ENCODE results near the gene RAB31.
"Not testable (repeated sequence)": the region's sequence is repeated elsewhere in the genome, so short reads cannot be mapped to it uniquely, and the experiment has no call there.

The RAB31 gene

GRCh38 chr18:9758624-9759075, 50.5 kb downstream of the RAB31 start:
- DNase-seq (ENCODE audit: low read depth) = no peak

GRCh38 chr18:9760641-9761040, 52.5 kb downstream of the RAB31 start:
- no peak for DNase-seq (ENCODE audit: low read depth)

DNA sequence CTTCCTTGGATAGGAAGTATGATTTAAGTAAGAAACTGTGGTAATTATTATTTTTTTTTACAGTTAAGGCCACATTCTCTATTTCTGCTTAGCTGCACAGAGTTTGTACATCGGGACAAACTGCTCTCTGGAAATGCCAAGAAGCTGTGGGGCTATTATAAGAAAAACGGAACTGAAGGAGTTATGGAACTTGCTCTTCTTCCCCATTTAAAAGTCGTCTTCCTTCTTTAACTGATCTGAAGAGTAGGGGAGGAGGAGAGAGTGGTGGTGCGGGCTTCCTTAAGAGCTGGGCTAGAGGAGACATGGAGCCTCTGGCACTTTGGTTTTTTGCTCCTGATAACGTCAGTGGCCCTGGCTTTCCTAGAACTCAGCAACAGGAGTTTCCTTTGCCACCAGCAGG, 54.4 kb downstream of the RAB31 start:
- DNase-seq (ENCODE audit: low read depth) = no peak

- DNase-seq (ENCODE audit: low read depth) = no peak
Measured at GRCh38 chr18:9763157-9763556, 55.1 kb downstream of the RAB31 start.

DNA sequence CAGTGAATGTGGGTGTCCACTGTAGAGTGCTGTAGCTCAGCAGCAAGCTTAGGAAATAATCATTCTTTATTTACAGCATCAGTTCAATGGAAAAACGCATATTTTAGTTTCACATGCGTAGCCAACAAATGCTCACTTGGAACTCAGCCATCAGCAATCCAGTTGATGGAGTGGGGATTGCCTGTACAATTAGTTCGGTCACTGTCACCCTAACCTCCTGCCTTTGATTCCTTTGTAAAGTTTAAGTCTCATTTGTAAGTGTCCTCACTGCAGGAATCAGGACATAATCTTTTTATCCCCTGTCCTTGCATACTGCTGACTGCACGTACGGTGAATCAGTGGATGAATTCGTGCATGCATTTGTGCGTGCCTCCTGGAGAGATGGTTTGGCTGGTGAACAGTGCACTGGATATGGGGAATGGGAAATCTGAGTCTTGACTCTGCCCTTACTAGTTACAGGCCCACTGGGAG, 55.9 kb downstream of the RAB31 start:
- DNase-seq (ENCODE audit: low read depth) = no peak

GRCh38 chr18:9765501-9765900, 57.4 kb downstream of the RAB31 start:
- DNase-seq (ENCODE audit: low read depth) = no peak

GRCh38 chr18:9766076-9766481, 58.0 kb downstream of the RAB31 start:
- no peak for DNase-seq (ENCODE audit: low read depth)

- no peak for DNase-seq (ENCODE audit: low read depth)
Measured at GRCh38 chr18:9766740-9767139, 58.6 kb downstream of the RAB31 start.

- not testable (repeated sequence) for DNase-seq (ENCODE audit: low read depth)
Measured at GRCh38 chr18:9768071-9768691, 60.1 kb downstream of the RAB31 start.

DNA sequence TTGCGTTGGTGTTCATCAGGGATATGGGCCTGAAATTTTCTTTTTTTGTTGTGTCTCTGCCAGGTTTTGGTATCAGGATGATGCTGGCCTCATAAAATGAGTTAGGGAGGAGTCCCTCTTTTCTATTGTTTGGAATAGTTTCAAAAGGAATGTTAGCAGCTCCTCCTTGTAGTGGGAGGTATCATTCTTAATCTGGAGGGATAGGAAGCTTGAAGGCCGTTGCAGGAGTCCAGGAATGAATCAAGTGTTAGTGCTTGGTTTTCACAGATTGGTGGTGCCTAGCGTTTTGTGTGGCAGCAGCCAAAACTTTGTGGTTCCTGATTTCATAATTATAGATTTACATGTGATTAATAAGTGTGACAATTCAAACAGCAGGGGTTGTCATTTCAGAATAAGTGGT, 62.0 kb downstream of the RAB31 start:
- DNase-seq (ENCODE audit: low read depth) = not testable (repeated sequence)

DNA sequence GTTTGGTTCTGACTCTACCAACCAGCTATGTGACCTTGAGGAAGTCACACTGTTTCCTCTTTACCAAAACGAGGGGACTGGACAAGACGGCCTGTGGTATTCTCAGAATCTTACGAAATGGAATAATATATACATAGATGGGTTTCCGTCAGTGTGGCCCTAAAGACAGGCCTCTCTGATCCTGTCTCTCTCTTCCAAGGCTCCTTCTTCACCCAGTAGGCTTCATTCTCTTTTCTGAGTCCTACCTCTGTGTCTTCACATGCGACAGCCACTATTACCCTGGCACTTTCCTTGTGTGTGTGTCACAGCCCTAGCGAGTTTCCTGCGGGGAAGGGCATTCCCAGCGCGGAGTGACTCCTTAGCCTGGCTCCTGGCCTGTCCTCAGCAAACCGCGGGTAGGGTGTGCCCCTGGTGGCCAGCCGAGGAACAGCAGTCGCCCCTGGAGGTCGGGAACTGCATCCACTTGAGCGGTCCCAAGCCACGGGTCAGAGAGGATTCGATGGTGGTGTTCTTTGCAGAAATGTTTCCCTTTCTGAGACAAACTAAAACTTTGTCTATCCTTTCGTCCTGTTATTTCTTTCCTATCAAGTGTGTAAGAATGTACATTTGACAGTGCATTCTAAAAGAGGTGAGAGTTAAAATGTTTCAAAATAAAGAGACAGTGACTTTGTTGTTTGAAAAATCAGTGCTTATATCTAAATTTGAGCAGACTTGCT, 63.3 kb downstream of the RAB31 start:
- peak; percentile 63 for DNase-seq (ENCODE audit: low read depth)

GRCh38 chr18:9771977-9772660, 64.0 kb downstream of the RAB31 start:
- DNase-seq (ENCODE audit: low read depth) = no peak

DNA sequence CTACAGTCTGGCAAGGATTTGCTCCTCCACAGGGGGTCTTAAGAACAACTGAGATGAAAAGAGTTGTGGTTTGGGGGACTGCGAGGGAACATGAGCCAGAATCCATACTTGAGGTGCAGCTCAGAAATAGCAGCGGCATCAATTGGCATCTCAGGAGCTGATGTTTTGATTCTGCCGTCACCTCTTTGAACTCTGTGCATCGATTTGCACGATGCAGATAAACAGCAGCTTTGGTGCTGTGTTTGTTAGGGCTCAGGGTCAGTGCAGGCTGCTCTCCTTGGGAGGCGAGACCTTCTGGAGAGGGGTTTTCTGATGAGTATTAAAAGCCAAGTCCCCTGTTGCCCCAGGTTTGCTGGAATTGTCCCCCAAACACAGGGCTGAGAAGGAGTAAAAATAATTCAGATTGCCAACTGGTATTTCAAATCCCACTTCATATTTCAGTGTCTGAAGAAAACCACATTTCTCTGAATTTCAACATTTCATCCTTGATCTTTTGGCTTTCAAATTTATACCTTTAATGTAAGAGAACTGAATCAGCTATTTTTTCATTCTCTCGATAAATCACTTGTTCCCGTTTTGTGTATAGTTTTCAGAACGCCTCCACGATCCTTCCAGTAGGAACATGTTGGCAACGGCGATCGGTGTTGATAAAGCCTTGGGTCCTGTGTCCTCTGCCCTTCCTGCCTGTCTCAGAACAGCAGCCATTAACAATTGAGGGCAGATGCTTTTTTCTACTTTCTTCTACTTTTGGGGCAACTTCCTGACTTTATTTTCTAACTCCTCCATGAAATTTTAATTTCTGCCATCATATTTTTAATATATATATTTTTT, 65.0 kb downstream of the RAB31 start:
- DNase-seq (ENCODE audit: low read depth) = no peak

GRCh38 chr18:9774150-9774549, 66.0 kb downstream of the RAB31 start:
- DNase-seq (ENCODE audit: low read depth) = no peak

- DNase-seq (ENCODE audit: low read depth) = no peak
Measured at GRCh38 chr18:9775178-9775577, 67.1 kb downstream of the RAB31 start.

DNA sequence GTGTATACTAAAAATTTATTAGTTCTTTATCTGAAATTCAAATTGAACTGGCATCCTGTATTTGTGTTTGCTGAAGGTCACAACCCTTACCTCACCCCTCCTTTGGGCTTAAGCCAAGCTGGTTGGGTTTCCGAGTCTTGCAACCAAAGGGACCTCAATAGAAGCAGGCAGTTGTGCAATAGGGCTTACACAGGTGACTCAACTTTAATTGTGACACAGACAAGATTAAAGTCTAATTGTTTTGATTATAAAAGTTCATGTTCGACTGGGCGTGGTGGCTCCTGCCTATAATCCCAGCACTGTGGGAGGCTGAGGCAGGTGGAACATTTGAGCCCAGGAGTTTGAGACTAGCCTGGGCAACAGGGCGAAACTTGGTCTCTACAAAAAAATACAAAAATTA, 71.5 kb downstream of the RAB31 start:
- DNase-seq (ENCODE audit: low read depth) = peak; percentile 40

- DNase-seq (ENCODE audit: low read depth) = peak; percentile 87
Measured at GRCh38 chr18:9782073-9782857, 74.2 kb downstream of the RAB31 start.

DNA sequence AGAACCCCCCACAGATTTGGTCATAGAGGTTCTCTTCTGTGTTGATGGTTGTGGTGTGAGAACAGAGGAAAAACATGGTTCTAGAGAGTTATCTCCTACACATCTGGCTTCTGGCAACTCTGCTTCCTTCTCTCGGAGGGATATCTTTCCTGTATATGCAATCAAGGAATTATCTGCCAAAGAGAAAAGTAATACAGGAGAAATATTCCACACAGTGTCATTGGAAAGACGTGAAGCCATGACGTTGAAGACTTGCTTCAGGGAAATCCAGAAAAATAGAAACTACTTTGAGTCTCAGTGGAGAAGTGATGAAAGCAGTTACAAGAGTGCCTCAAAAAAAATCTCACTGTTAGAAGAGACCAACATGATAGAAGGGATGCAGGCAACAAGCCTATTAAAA, 78.5 kb downstream of the RAB31 start:
- no peak for DNase-seq (ENCODE audit: low read depth)

DNA sequence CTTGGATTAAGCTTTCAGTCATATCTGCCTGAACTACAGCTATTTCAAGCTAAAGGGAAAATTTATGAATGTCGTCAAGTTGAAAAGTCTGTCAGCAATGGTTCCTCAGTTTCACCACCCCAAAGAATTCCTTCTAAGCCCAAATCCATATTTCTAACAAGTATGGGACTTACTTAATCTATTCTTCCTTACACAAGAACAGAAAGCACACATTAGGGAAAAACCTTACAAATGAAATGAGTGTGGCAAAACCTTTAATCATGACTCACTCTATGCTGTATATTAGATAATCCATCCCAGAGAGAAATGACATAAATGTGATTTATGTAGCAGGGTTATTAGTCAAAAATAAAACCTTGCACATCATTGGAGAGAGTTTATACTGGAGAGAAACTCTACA, 78.9 kb downstream of the RAB31 start:
- DNase-seq (ENCODE audit: low read depth) = peak; percentile 31

GRCh38 chr18:9787712-9788111, 79.6 kb downstream of the RAB31 start:
- DNase-seq (ENCODE audit: low read depth) = peak; percentile 49

GRCh38 chr18:9788140-9788539, 80.0 kb downstream of the RAB31 start:
- DNase-seq (ENCODE audit: low read depth) = no peak

Measured in ELR (cell line).